HCT116 (cell line): ENCODE measurements around the gene NEK7. TPM values are rescaled to one million over a fixed set of nuclear protein-coding genes. Genes with fewer than 3 reads are reported as not detected.

Experiments
- ATAC-seq: fragments of 200-7000 bp; cut with Tn5 transposase; 2 replicates; pipeline ENCODE4 v1.9.1; 2020; ENCODE audit warnings: mild to moderate bottlenecking, moderate library complexity
- BruUV-seq: library from RNA; stranded (reverse); fragments of 400-500 nt; replicated peaks from 2 replicates; lab custom pipeline; 2021; lab: Mats Ljungman, UMichigan
- CTCF ChIA-PET: fragments of 300-600 bp; sonication (Branson Sonifier 250); formaldehyde crosslinking; loops from one replicate; lab custom pipeline; 2021; ENCODE audit warnings: antibody characterized with exemption; lab: Charles Lee
- POLR2A ChIA-PET: fragments of 300-600, 350-600 bp; sonication (Branson Sonifier 250); formaldehyde crosslinking; loops from one replicate; lab custom pipeline; 2021; ENCODE audit warnings: antibody characterized with exemption; lab: Charles Lee
- RAD21 ChIA-PET, 2 experiments: fragments of 300-600 bp; sonication (Branson Sonifier 250); formaldehyde crosslinking; loops; one replicate each; lab custom pipeline; 2023; ENCODE audit warnings: low total read pairs in 2 of 2; ENCODE audit not compliant: uncharacterized antibody in 2 of 2, unreplicated experiment in 2 of 2, low non-redundant PET in 1 of 2; lab: Charles Lee
- DNase-seq: peaks from one replicate; pipeline ENCODE4 v3.0.0-alpha.2; 2010; ENCODE audit warnings: low read depth, low spot score
- H2AFZ ChIP-seq: fragments of 200-600 bp; shearing (Covaris generic), sonication (generic); 2 replicates; pipeline ENCODE4 v1.6.1; 2017; ENCODE audit warnings: low read depth, mixed run types, mixed read lengths, antibody characterized with exemption, low read length; ENCODE audit not compliant: poor library complexity, severe bottlenecking
- H3K27ac ChIP-seq: 2 replicates; pipeline ENCODE4 v1.5.1; 2012; ENCODE audit warnings: low read depth, low read length
- H3K27me3 ChIP-seq: fragments of 200-600 bp; sonication (generic); 2 replicates; pipeline ENCODE4 v1.6.1; 2016; ENCODE audit warnings: mixed run types, low read length, mixed read lengths; ENCODE audit not compliant: insufficient read depth
- H3K36me3 ChIP-seq, 2 experiments: fragments of 200-500 bp in 1 of 2; fragments of 200-600 bp in 1 of 2; sonication (Bioruptor generic) in 1 of 2; sonication (generic) in 1 of 2; 2 replicates each; pipeline versions ENCODE4 v1.5.1 to v1.6.1; 2014 to 2016; ENCODE audit warnings: low read length in 2 of 2, inconsistent platforms in 1 of 2, mixed read lengths in 1 of 2, mixed run types in 1 of 2; ENCODE audit not compliant: insufficient read depth in 2 of 2, control insufficient read depth in 1 of 2
- H3K4me1 ChIP-seq, 2 experiments: fragments of 200-600 bp in 1 of 2; sonication (generic) in 1 of 2; 2 replicates each; pipeline versions ENCODE4 v1.5.1 to v1.6.1; 2012 to 2017; ENCODE audit warnings: low read length in 2 of 2, inconsistent platforms in 1 of 2, mild to moderate bottlenecking in 1 of 2, mixed read lengths in 1 of 2, mixed run types in 1 of 2, moderate library complexity in 1 of 2; ENCODE audit not compliant: insufficient read depth in 2 of 2, control insufficient read depth in 1 of 2
- H3K4me2 ChIP-seq: fragments of 200-600 bp; sonication (generic); 2 replicates; pipeline ENCODE4 v1.6.1; 2017; ENCODE audit warnings: mixed run types, low read length, mixed read lengths
- H3K4me3 ChIP-seq, 2 experiments: fragments of 200-600 bp in 1 of 2; sonication (generic) in 1 of 2; replicated peaks in 1 of 2; 2 replicates each; pipeline ENCODE4 v1.5.1; 2011 to 2016; ENCODE audit warnings: low read length in 2 of 2, control low read depth in 1 of 2, low read depth in 1 of 2, mild to moderate bottlenecking in 1 of 2, mixed read lengths in 1 of 2, mixed run types in 1 of 2
- H3K79me2 ChIP-seq: fragments of 200-600 bp; sonication (generic); 2 replicates; pipeline ENCODE4 v1.6.1; 2017; ENCODE audit warnings: mild to moderate bottlenecking, mixed run types, low read length, moderate library complexity, mixed read lengths; ENCODE audit not compliant: insufficient read depth
- H3K9ac ChIP-seq: fragments of 200-600 bp; sonication (generic); 2 replicates; pipeline ENCODE4 v1.6.1; 2016; ENCODE audit warnings: low read length, mixed read lengths
- H3K9me2 ChIP-seq: fragments of 200-600 bp; sonication (generic), shearing (Covaris generic); 2 replicates; pipeline ENCODE4 v1.6.1; 2017; ENCODE audit warnings: mixed run types, mild to moderate bottlenecking, moderate library complexity; ENCODE audit not compliant: insufficient read depth
- H3K9me3 ChIP-seq, 2 experiments: fragments of 200-500 bp in 1 of 2; fragments of 200-600 bp in 1 of 2; sonication (Bioruptor generic) in 1 of 2; sonication (generic) in 1 of 2; 2 replicates each; pipeline ENCODE4 v1.6.1; 2014 to 2017; ENCODE audit warnings: low read length in 2 of 2, mixed read lengths in 2 of 2, inconsistent platforms in 1 of 2, low read depth in 1 of 2, mild to moderate bottlenecking in 1 of 2, mixed run types in 1 of 2, moderate library complexity in 1 of 2; ENCODE audit not compliant: control insufficient read depth in 1 of 2, insufficient read depth in 1 of 2
- H4K20me1 ChIP-seq: fragments of 200-600 bp; sonication (generic), shearing (Covaris generic); 2 replicates; pipeline ENCODE4 v1.6.1; 2017; ENCODE audit warnings: mixed run types, mild to moderate bottlenecking, moderate library complexity; ENCODE audit not compliant: insufficient read depth
- EZH2 ChIP-seq: fragments of 200-600 bp; sonication (generic); IDR thresholded peaks from 2 replicates; pipeline ENCODE4 v1.6.1; 2017; ENCODE audit warnings: antibody characterized with exemption, mixed run types
- EZH2phosphoT487 ChIP-seq: fragments of 200-600 bp; IDR thresholded peaks from 2 replicates; pipeline ENCODE4 v1.6.1; 2018; ENCODE audit warnings: antibody characterized with exemption, borderline replicate concordance
- FOSL1 ChIP-seq: IDR thresholded peaks from 2 replicates; pipeline ENCODE4 v1.6.1; 2012; ENCODE audit warnings: low read depth
- JUND ChIP-seq: IDR thresholded peaks from 2 replicates; pipeline ENCODE4 v1.6.1; 2012
- POLR2AphosphoS5 ChIP-seq: IDR thresholded peaks from 2 replicates; pipeline ENCODE4 v1.6.1; 2011; ENCODE audit warnings: mild to moderate bottlenecking, low read depth, low read length, moderate library complexity
- TCF7L2 ChIP-seq: IDR thresholded peaks from 2 replicates; pipeline ENCODE4 v1.7.0; 2011; ENCODE audit warnings: borderline replicate concordance, inconsistent platforms; ENCODE audit not compliant: insufficient read depth, insufficient read length; ENCODE audit errors: extremely low read depth
- intact Hi-C: fragments of 100-400 bp; cut with micrococcal nuclease; formaldehyde crosslinking; loops from 2 replicates; pipeline ENCODE4 v1.10.0; 2022
- total RNA-seq: library from RNA; stranded (reverse); gene quantifications from one replicate; pipeline ENCODE4 v1.2.1, GENCODE V29; 2021; ENCODE audit not compliant: unreplicated experiment
- TF ChIP-seq, protein P1 (sequence below): IDR thresholded peaks from 2 replicates; pipeline ENCODE4 v1.6.1; 2012
- TF ChIP-seq, protein P2 (sequence below), 3 experiments: fragments of 200-600 bp in 1 of 3; sonication (generic) in 1 of 3; IDR thresholded peaks in 2 of 3; conservative IDR thresholded peaks in 1 of 3; 2 replicates each; pipeline ENCODE4 v1.5.1; 2012 to 2017; ENCODE audit warnings: low read depth in 2 of 3, low read length in 2 of 3, antibody characterized with exemption in 1 of 3, borderline replicate concordance in 1 of 3, control low read depth in 1 of 3, mild to moderate bottlenecking in 1 of 3, mixed read lengths in 1 of 3, mixed run types in 1 of 3, moderate library complexity in 1 of 3; ENCODE audit not compliant: insufficient read depth in 1 of 3
- TF ChIP-seq, protein P3 (sequence below): IDR thresholded peaks from 2 replicates; pipeline ENCODE4 v1.6.1; 2012; ENCODE audit warnings: low read depth

NEK7 gene
- total RNA-seq, 1 experiment from 2014 or later: 33.0 TPM

DNA sequence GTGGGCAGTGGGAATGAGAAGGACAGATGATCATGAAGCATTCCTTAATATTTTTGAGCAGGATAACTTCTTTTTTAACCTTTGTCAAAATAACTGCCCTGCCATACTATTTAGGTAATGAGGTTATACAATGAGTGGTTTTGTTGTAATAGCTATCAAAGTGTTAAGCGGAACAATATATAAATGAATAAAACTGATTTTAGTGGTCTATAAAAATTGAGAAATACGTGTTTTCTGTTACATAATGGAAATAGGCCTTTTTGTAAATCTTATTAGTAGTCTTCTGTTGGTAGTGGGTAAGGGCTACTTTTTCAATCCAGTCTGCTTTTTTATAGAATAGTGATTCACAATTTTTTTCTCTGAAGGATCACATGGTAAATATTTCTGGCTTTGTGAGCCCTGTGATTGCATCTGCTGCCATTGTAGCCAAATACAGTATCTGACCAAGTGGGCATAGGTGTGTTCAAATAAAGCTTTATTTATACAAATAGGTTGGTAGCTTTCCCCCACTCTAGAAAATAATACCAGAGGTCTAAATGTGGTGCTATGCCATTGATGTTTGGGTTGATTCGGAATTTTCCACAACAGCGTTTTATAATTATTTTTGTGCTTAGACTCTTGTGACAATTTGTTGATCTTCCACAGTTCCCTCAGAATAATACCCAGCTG, 4.3 kb downstream of the NEK7 start:
- no peak for ATAC-seq
- Histone ChIP-seq H3K27me3 (no peaks in the 10 kb centered on the region), H3K9ac (no peak overlapping the region), H3K4me2 (no peak overlapping the region), H3K4me1 (peaks cover 6 to 21% of the 10 kb centered on the region in 2 experiments; a peak in 3 of 4 replicates), H3K27ac (no peak overlapping the region), H3K9me2 (no peaks in the 10 kb centered on the region), H2AFZ (no peak overlapping the region), H3K9me3 (no peaks in the 10 kb centered on the region), H3K36me3 (no peaks in the 10 kb centered on the region), H3K4me3 (no peak overlapping the region), H3K79me2 (peaks cover 78% of the 10 kb centered on the region), H4K20me1 (no peaks in the 10 kb centered on the region)
- ChIA-PET RAD21 (no interaction called here), CTCF (no interaction called here), POLR2A (no interaction called here)
- DNase-seq: no peak
- TF ChIP-seq POLR2AphosphoS5: no peak
- no peak for TF ChIP-seq FOSL1
- TF ChIP-seq, protein P1, sequence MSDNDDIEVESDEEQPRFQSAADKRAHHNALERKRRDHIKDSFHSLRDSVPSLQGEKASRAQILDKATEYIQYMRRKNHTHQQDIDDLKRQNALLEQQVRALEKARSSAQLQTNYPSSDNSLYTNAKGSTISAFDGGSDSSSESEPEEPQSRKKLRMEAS: no peak
- no peak for TF ChIP-seq JUND
- TF ChIP-seq EZH2phosphoT487: no peak
- intact Hi-C loops: no loop called here
- no TSS peak for BruUV-seq

DNA sequence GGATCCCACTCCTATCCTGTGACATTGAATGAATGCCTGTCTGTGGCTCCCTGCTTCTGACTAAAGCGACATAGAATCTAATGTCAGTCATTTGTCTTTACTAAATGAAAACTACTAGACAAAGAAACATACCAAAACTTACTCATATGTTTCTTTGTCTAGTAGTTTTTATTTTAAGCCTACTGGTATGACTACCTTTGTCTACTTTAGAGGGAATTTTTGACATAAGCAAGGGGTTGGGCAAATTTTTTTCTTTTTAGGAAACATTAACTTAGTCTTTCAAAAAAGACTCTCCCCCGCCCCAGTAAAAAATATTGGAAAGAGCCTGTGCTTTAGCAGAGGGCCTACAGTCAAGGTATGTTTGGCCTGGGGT, 4.9 kb downstream of the NEK7 start:
- no peaks in the 10 kb centered on the region for H3K36me3 ChIP-seq
- no peak overlapping the region for H3K4me3 ChIP-seq
- intact Hi-C loops: no loop called here
- H3K9me3 ChIP-seq: no peaks in the 10 kb centered on the region
- H3K9ac ChIP-seq: no peak overlapping the region
- CTCF ChIA-PET: no interaction called here
- RAD21 ChIA-PET: no interaction called here
- H3K4me2 ChIP-seq: no peak overlapping the region
- no peaks in the 10 kb centered on the region for H3K9me2 ChIP-seq
- no peak for DNase-seq
- H3K79me2 ChIP-seq: peaks cover 84% of the 10 kb centered on the region
- no peak for TF ChIP-seq TCF7L2
- TF ChIP-seq, protein P2, sequence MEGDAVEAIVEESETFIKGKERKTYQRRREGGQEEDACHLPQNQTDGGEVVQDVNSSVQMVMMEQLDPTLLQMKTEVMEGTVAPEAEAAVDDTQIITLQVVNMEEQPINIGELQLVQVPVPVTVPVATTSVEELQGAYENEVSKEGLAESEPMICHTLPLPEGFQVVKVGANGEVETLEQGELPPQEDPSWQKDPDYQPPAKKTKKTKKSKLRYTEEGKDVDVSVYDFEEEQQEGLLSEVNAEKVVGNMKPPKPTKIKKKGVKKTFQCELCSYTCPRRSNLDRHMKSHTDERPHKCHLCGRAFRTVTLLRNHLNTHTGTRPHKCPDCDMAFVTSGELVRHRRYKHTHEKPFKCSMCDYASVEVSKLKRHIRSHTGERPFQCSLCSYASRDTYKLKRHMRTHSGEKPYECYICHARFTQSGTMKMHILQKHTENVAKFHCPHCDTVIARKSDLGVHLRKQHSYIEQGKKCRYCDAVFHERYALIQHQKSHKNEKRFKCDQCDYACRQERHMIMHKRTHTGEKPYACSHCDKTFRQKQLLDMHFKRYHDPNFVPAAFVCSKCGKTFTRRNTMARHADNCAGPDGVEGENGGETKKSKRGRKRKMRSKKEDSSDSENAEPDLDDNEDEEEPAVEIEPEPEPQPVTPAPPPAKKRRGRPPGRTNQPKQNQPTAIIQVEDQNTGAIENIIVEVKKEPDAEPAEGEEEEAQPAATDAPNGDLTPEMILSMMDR (IDR thresholded peaks at IDR 0.05 in 2 of 3, conservative IDR thresholded peaks at IDR 0.05 in 1 of 3; ENCODE audit: borderline replicate concordance in 1 of 3, insufficient read depth in 1 of 3, low read depth in 2 of 3, low read length in 2 of 3): no peak
- no peak for TF ChIP-seq EZH2
- TF ChIP-seq, protein P3, sequence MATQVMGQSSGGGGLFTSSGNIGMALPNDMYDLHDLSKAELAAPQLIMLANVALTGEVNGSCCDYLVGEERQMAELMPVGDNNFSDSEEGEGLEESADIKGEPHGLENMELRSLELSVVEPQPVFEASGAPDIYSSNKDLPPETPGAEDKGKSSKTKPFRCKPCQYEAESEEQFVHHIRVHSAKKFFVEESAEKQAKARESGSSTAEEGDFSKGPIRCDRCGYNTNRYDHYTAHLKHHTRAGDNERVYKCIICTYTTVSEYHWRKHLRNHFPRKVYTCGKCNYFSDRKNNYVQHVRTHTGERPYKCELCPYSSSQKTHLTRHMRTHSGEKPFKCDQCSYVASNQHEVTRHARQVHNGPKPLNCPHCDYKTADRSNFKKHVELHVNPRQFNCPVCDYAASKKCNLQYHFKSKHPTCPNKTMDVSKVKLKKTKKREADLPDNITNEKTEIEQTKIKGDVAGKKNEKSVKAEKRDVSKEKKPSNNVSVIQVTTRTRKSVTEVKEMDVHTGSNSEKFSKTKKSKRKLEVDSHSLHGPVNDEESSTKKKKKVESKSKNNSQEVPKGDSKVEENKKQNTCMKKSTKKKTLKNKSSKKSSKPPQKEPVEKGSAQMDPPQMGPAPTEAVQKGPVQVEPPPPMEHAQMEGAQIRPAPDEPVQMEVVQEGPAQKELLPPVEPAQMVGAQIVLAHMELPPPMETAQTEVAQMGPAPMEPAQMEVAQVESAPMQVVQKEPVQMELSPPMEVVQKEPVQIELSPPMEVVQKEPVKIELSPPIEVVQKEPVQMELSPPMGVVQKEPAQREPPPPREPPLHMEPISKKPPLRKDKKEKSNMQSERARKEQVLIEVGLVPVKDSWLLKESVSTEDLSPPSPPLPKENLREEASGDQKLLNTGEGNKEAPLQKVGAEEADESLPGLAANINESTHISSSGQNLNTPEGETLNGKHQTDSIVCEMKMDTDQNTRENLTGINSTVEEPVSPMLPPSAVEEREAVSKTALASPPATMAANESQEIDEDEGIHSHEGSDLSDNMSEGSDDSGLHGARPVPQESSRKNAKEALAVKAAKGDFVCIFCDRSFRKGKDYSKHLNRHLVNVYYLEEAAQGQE: no peak
- no peak for TF ChIP-seq EZH2phosphoT487
- TF ChIP-seq FOSL1: no peak
- TF ChIP-seq, all 23 proteins: peak for 0
- no peak overlapping the region for H2AFZ ChIP-seq
- H3K4me1 ChIP-seq: peaks cover 6 to 20% of the 10 kb centered on the region in 2 experiments; a peak in 3 of 4 replicates
- BruUV-seq: no TSS peak
- no peaks in the 10 kb centered on the region for H4K20me1 ChIP-seq
- no peaks in the 10 kb centered on the region for H3K27me3 ChIP-seq
- no peak overlapping the region for H3K27ac ChIP-seq
- ATAC-seq: no peak
- POLR2A ChIA-PET: no interaction called here
